ENCODE measurements around the gene MYLK2.
A peak's percentile ranks its signal among the peaks of the same experiment; 100 is the strongest.
"Not testable (repeated sequence)": the region's sequence is repeated elsewhere in the genome, so short reads cannot be mapped to it uniquely, and the experiment has no call there.

The MYLK2 gene

DNA sequence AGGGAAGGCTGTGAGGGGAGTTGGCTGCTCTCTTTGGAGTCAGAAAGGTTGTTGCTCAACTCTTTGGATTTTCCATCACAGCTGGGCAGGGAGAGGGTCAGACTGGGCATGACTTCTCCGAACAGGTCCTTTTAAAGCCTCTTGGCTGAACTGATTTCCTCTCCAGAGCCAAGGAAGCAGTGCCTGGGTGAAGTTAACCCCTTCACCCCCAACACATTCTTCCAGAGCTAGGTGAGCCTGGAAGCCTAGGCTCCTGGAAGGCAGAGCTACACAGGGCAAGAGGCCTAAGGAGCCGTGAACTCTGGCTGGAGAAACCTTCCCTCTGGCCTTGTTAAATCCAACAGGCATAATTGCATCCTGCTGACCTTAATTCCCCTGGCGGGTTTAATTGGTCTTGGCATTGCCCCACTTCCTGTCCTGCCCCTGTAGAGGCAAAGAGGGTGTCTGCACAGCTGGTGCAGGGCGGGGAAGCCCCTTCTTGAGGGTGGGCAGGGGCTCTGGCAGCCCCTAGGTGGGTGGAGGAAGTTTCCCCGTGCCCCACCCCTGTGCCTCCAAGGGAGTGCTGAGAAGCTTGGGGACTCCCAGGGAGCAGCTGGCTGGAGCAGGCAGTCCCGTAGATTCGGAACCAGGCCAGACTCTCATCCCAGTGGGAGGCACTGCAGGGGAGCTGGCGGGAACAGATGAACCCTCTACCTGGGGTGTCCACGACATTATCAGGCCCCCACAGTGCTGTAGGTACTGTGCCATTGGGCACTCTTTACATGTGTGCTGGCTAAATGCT is 3.6 kb upstream of the MYLK2 start:
- DNase-seq = no peak
- ATAC-seq = no peak

DNA sequence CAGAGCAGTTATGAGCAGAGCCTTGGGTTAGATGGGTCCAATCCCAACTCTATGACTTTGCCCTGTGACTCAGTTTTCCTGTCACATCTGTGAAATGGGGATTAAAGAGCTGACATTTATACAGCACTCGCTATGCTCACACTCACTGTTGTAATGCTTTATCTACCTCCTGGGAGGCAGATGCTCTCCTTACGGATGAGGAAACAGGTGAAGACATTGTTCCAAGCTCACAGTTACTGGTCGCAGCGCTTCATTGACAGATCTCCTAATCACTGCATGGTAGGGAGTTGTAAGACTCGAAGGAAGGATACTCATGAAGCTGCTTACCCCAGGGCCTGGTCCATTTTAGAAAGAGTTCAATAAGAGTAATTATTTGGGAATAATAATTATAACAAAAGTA is 2.9 kb upstream of the MYLK2 start:
- DNase-seq = no peak
- ATAC-seq = no peak

DNA sequence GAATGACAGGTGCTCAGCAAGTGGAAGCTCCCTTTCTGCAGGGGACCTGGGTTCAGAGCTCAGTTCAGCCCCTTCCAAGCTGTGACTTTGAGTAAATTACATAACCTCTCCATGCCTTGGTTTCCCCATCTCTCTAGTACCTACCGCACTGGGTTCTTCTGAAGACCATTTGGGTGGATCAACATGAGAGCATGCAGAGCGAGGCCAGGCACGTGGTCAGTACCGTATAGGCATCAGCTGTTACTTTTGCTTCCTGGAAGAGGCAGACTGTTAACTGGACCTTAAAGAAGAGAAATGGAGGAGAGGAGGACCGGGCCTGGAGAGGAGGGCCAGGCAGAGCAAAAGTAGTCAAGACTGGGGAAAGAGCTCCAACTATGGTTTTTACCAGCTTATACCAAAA is 1.7 kb upstream of the MYLK2 start:
- DNase-seq (no peak), ATAC-seq (no peak)

DNA sequence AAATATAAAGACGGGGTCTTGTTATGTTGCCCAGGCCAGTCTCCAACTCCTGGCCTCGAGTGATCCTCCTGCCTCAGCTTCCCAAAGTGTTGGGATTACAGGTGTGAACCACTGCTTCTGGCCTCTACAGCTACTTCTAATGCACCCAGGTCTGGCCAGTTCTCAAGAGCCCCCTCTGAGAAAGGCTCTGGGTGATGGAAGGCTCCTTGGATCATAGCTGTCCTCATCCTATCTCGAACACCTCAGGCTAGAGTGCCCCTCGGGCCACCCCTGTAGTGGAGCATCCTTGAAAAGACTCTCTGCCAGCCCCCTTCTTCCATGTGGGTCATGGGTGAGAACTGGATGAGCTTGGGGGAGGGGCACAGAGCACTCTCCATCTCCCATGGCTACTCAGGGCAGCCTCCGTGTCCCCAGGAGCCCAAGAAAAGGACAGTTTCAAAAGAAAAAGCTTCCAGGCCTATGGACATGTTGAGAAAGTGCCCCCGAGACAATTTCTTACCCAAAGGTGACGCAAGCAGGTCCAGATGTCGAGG is 714 bp upstream of the MYLK2 start:
- no peak for ATAC-seq
- DNase-seq = no peak

DNA sequence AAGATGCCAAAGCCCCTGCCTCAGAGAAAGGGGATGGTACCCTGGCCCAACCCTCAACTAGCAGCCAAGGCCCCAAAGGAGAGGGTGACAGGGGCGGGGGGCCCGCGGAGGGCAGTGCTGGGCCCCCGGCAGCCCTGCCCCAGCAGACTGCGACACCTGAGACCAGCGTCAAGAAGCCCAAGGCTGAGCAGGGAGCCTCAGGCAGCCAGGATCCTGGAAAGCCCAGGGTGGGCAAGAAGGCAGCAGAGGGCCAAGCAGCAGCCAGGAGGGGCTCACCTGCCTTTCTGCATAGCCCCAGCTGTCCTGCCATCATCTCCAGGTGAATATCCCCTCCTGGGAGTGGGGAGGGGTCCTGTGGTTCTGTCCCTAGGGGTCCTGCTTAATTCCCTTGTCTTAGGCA is 1.1 kb downstream of the MYLK2 start:
- DNase-seq (no peak), ATAC-seq (no peak)

DNA sequence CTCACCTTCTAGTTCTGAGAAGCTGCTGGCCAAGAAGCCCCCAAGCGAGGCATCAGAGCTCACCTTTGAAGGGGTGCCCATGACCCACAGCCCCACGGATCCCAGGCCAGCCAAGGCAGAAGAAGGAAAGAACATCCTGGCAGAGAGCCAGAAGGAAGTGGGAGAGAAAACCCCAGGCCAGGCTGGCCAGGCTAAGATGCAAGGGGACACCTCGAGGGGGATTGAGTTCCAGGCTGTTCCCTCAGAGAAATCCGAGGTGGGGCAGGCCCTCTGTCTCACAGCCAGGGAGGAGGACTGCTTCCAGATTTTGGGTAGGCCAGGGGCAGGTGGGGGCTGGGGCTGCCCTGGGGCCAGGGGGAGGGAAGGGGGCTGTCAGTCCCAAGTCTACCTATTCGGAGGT is 2.3 kb downstream of the MYLK2 start:
- no peak for DNase-seq
- no peak for ATAC-seq

DNA sequence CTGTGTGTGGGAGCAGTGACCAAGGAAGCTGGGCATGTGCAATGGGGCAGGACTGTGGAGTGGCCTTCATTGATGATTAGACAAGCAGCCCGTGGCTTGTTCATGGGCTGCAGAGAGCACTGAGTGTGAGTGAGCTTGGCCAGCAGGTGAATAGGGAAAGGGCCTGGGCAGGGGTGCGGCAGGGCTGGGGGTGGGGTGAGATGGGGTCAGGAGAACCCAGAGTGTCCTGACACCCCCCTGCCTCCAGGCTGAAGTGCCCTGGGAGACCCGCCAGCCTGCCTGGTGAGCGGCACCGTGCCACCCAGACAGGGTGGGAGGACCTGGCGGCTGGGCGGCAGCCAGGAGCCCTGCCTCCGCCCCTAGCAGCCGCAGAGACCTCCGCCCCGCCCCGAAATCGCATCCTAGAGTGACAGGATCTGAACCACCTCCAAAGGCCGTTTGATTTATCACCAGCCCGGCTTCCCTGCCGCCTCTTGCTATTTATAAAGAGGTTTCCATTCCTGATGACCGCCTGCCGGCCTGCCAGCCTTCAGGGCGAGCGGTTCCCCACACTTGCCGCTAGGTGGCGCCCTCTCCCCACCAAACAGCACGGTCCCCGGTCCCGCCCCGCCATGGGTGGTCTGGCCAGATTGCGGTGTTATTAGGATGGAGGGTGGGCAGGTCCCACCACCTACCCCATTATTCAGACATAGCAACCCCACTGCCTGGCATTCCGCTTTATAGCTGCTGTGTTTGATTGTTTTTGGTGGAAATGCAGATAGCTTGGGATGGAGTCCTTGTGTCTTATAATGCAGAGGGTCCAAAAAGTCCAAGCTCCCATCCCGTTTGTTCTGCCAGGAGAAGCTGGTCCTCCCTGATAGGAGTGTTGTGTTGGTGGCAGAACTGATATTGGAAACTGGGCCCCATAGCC is 3.5 kb downstream of the MYLK2 start:
- peak; percentile 78 for ATAC-seq

DNA sequence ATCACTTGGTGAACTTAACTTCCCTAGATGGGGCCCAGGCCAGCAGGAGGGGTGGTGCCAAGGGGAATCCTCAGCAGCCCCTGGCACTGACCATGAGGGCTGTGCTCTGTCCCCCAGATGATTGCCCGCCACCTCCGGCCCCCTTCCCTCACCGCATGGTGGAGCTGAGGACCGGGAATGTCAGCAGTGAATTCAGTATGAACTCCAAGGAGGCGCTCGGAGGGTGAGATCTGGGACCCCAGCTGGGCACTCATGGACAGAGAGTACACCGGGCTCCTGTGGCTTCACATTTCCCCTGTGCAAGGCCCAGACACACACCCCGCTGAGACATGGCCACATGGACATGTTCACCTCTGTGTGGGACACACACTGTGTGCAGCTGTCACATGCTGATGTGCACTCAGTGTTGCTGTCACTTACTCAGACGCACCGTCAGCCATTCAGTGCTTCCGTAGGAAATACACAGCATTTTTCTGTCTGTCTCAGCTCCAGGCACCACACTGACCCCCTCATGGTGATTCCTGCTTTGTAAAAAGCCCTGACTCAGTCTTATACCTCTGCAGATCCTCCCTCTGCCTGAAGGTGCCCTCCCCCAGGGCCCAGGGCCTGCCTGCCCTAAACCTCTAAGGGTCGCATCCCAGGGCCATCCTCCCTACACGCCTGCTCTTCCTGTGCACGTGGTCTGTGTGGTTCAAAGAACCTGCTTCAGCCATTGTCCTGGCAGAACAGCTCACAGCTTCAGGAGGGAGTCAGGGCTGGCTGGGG is 4.4 kb downstream of the MYLK2 start:
- no peak for ATAC-seq
- DNase-seq = no peak

More for the DNA sequence above, 3.5 kb downstream of the MYLK2 start:
- DNase-seq = peak; percentile 80

DNA sequence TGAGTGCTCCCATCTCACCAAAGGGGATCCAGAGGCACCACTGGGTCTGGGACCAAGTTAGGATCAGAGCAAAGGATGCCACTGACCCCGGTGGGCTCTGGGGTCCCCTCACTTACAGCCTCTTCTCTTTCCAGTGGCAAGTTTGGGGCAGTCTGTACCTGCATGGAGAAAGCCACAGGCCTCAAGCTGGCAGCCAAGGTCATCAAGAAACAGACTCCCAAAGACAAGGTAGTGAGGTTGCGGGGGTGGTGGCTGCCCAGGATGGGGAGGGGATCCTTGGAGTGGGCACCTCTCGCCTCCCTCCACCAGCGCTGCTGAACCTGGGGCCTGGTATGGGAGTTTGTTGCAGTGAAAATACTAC is 4.9 kb downstream of the MYLK2 start:
- ATAC-seq (no peak), DNase-seq (no peak)

DNA sequence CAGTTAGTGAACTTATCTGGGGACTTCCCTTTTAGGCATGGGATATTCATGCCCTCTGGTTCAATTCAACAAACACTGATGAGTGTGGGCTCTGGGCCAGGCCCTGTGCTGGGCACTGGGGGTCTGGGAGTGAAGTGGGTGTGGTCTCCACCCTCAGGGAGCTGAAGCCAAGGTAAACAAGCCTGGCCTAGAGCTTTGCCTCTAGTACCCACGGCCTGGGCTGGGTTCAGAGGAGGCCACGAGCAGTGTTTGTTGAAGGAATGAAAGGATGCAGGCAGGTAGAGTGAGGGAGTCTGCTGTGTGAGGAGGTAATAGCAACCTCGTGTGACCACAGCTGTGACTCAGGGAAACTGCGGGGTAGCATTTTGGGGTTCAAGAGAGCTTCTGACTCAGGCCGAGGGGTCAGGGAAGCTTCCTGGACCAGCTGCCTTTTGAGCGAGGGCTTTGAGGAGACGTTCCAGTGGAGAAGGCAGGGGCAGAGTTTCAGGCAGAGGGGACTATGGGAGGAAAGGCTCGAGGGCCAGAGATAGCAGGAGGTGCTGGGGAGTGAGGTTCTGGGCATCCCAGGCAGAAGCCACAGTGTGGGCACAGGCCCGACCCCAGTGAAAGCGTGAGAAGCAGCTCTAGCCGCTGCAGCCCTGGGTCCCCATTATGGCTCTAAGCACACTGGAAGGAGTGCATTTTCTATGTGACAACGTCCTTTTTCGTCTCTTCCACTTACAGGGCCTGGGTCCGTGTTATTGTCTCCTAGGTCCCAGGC is 5.6 kb downstream of the MYLK2 start:
- no peak for ATAC-seq

DNA sequence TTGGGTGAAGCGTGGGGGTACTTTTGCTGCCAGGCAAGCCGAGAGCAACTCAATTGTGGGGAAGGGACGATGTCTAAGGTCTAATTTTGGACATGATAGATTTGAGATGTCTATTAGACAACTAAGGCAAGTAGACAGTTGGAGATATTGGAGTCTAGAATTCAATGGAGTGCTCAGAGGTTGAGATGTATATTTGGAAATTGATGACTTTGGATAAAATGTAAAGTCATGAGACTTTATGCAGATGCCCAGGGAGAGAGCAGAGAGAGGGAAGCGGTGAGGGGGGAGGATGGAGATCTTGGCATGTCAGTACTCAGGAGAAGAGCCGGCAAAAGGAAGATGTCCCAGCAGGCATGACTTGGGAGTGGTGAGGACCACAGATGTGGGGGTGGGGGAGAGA is 6.9 kb downstream of the MYLK2 start:
- DNase-seq (no peak), ATAC-seq (no peak)

More for the DNA sequence above, 5.6 kb downstream of the MYLK2 start:
- DNase-seq = no peak

DNA sequence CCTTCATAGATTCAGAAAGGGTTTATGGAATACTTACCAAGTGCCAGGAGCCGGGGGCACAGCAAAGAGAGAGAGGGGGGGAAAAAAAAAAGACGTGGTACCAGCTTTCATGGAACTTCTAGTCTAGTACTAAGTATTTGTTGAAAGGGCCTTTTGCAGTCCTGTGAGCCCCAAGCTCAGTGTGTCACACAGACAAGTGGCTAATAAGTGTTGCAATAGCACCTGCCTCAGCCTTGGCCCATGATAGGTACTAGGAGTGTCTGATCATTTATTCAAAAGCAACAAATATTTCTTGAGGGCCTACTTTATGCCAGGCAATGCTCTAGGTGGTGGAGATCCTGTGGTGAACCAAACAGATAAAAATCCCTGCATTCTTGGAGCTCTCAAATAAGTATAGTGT is 7.9 kb downstream of the MYLK2 start:
- DNase-seq = no peak
- ATAC-seq = no peak

DNA sequence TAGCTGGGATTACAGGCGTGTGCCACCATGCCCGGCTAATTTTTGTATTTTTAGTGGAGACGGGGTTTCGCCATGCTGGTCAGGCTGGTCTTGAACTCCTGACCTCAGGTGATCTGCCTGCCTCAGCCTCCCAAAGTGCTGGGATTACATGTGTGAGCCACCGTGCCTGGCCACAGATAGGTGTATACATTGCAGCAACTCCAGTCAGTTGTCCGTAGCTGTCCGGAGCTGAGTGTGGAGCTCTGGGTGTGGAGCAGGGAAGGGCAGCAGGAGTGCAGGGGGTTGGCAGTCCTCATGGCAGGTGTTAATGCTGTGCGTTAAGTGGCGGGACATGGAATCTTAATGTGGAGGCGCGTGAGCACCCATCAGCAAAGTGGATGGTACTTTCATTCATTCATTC is 8.9 kb downstream of the MYLK2 start:
- DNase-seq, ATAC-seq: not testable (repeated sequence)

DNA sequence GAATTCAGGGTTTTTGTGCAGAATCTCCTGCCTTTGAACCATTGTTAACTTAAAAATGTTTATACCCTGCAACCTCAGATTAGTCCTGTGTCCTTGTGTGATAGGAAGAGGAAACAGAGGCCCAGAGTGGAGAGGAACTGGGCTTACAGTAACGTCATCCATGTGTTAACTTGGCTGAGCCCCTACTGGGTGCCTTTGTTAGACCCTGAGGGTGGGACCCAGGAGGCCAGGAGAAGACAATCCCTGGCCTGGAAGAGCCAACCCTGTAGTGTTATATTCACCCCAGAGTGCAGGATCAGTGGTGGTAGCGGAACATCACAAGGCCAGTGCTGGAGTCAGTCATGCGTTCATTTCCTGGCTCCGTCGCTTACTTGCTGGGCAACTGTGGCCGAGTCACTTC is 10.6 kb downstream of the MYLK2 start:
- ATAC-seq (no peak), DNase-seq (no peak)

DNA sequence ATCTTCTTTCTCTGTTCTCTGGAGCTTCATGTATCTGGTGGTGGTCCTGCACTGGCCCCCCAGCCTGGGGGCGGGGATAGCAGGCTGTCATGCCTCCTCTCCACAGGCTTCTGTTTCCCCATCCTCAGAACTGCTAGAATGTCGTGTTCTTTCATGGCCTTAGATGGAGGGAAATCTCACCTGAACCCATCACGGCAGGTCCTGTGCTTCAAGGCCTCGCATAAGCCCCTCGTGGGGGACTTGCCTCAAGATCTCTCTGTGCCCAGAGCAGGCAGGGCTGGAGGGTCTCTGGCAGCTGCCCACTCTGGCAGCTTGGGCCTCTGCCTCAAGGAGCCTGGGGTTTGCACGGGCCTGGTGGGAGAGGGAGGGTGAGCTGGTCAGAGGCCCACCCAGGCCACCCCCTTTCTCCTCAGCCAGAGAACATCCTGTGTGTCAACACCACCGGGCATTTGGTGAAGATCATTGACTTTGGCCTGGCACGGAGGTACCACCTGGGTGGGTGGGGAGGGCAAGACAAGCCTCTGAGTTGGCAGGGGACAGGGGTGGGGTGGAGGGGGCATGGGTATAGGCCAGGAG is 11.3 kb downstream of the MYLK2 start:
- no peak for DNase-seq
- ATAC-seq = no peak

DNA sequence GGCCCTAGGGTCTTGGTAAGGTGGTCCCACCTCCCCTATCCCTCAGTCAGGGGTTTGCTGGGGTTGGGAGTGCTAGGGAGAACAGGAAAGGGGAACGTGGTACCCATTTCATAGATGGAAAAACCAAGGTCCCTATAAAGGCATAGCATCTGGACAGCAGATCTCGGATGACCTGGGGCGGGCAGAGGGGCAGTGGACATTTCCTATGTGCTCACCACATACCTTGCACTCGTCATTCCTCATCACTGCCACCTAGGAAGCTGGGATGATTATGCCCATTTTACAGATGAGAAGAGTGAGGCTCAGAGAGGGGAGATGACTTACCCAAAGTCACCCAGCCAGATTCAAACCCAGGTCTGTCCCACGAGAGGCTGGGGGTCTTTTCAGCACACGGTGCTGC is 12.1 kb downstream of the MYLK2 start:
- ATAC-seq = no peak
- DNase-seq = no peak

DNA sequence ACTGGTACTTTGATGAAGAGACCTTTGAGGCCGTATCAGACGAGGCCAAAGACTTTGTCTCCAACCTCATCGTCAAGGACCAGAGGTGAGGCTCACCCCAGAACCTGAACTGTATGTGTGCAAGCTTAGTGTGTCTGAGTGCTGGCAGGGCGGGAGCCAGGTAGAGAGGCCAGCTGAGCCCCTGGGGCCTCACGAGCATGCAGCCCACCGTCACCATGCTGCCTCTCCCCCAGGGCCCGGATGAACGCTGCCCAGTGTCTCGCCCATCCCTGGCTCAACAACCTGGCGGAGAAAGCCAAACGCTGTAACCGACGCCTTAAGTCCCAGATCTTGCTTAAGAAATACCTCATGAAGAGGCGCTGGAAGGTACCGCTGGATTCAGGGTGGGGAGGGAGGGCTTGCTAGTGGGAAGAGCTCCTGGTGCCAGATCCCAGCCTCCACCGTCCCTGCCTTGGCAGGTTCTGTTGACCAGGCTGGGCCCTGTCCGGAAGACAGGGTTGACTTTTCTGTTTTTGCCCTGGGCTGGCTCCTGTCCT is 12.7 kb downstream of the MYLK2 start:
- DNase-seq (no peak), ATAC-seq (no peak)

DNA sequence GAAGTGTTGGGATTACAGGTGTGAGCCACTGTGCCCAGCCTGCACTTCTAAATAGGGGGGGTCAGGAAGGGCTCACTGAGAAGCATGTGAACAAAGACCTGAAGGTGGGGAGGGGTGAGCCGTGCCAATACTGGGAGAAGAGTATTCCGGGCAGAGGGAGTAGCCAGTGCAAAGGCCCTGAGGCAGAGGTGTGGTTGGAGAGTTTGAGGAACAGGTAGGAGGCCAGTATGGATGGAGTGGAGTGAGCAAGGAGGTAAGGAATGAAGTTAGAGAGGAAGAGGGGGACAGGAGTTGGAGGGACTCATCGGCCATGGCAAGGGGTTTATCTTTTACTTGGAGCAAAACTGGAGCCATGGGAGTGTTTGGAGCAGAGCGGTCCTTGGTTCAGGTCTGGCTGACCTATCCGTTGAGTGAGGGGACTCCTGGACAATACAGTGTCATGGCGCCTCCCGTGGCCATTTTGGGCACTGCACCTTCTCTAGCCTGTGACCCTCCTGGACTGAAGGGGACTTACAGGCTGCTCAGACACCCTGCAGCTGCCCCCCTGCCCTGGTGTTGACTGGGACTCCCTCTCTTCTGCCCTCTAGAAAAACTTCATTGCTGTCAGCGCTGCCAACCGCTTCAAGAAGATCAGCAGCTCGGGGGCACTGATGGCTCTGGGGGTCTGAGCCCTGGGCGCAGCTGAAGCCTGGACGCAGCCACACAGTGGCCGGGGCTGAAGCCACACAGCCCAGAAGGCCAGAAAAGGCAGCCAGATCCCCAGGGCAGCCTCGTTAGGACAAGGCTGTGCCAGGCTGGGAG is 14.2 kb downstream of the MYLK2 start:
- no peak for ATAC-seq
- peak; percentile 81 for DNase-seq

DNA sequence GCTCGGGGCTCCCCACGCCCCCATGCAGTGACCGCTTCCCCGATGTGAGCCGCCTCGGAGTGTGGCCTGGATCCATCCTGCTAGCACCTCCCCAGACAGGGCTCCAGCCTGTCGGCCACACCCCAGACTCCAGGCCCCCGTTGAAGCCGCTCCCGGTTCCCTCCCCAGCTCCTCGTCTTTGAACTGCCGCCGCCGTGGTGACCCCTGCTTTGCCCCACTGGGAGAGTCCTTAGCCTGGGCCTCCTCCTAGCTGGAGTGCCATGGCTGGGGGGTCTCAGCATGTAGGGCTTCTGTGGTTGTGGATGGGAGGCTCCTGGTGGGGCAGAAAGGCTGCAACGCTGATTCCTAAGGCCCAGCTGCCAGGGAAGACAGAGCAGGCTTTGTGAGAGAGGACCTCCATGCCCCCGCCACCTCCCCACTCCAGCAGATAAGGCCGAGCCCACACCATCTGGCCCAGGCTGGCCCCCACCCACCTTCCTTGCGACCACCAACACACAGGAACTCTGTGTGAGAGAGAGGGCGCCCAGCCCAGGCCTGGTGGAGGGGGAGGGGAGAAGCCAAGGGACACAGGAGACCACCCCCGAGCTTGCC is 14.9 kb downstream of the MYLK2 start:
- ATAC-seq (no peak), DNase-seq (no peak)

DNA sequence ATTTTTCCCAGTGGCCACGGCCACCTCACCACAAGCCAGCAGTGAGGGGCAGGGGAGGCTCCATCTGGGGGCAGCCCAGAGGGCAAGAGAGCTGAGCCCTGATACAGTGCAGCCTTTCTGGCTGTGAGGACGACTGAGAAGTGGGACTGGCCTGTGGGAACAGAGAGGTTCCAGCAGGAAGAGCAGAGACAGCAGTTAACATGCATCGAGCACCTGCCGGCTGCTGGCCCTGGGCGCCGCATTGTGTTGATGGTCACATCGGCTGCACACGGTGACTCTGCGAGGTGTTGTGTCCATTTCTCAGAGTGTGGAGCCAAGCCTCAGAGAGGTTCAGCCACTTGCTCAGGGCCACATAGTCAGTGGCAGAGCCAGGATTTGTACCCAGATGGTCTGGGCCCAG is 16.4 kb downstream of the MYLK2 start:
- ATAC-seq (no peak), DNase-seq (no peak)

Data from stimulated activated naive CD8-positive, alpha-beta T cell treated with anti-CD3 and anti-CD28 coated beads, Interleukin-15, Interleukin-2, amounts not matched to agents 100 U/mL and 50 U/mL, for 24 hours (primary cell).